Neural progenitor cell (in vitro differentiated cells): ENCODE measurements around the gene KIF26B. TPM values are rescaled to one million over a fixed set of nuclear protein-coding genes. Genes with fewer than 3 reads are reported as not detected.

Experiments used
- DNase-seq: peaks from one replicate; pipeline ENCODE4 v3.0.0-alpha.2; 2016; ENCODE audit warnings: low spot score
- H2AFZ ChIP-seq: fragments of 200-600 bp; sonication (generic); replicated peaks from 2 replicates; pipeline ENCODE4 v1.6.1; 2016; ENCODE audit warnings: antibody characterized with exemption
- H3F3A ChIP-seq: fragments of 200-600 bp; sonication (generic); 2 replicates; pipeline ENCODE4 v1.6.1; 2016; ENCODE audit warnings: antibody characterized with exemption, low read depth
- H3K27ac ChIP-seq: fragments of 200-600 bp; sonication (generic); 2 replicates; pipeline ENCODE4 v1.5.1; 2016; ENCODE audit warnings: mild to moderate bottlenecking
- H3K27me3 ChIP-seq: fragments of 200-600 bp; sonication (generic); 2 replicates; pipeline ENCODE4 v1.6.1; 2016; ENCODE audit warnings: mild to moderate bottlenecking, moderate library complexity
- H3K36me3 ChIP-seq: fragments of 200-600 bp; sonication (generic); 2 replicates; pipeline ENCODE4 v1.5.1; 2016
- H3K4me1 ChIP-seq: fragments of 200-600 bp; sonication (generic); 2 replicates; pipeline ENCODE4 v1.6.1; 2016; ENCODE audit warnings: mixed run types
- H3K4me2 ChIP-seq: fragments of 200-600 bp; sonication (generic); 2 replicates; pipeline ENCODE4 v1.6.1; 2016
- H3K4me3 ChIP-seq: fragments of 200-600 bp; sonication (generic); 2 replicates; pipeline ENCODE4 v1.5.1; 2016
- H3K79me2 ChIP-seq: fragments of 200-600 bp; sonication (generic); 2 replicates; pipeline ENCODE4 v1.6.1; 2016; ENCODE audit warnings: low read depth
- H3K9ac ChIP-seq: fragments of 200-600 bp; sonication (generic); 2 replicates; pipeline ENCODE4 v1.6.1; 2016
- H3K9me3 ChIP-seq: fragments of 200-600 bp; sonication (generic); 2 replicates; pipeline ENCODE4 v1.5.1; 2016; ENCODE audit warnings: low read depth
- H4K20me1 ChIP-seq: fragments of 200-600 bp; sonication (generic); 2 replicates; pipeline ENCODE4 v1.6.1; 2016; ENCODE audit warnings: low read depth
- H3K27ac Mint-ChIP-seq: 3 replicates; pipeline ENCODE4 v1.8.0; 2021; ENCODE audit warnings: mixed read lengths
- H3K27me3 Mint-ChIP-seq: 2 replicates; pipeline ENCODE4 v1.8.0; 2022; ENCODE audit warnings: low read depth, mild to moderate bottlenecking, inconsistent platforms, moderate library complexity, mixed read lengths; ENCODE audit not compliant: insufficient read depth
- H3K36me3 Mint-ChIP-seq: 3 replicates; pipeline ENCODE4 v1.8.0; 2021; ENCODE audit warnings: mixed read lengths
- H3K4me1 Mint-ChIP-seq: 3 replicates; pipeline ENCODE4 v1.8.0; 2021; ENCODE audit warnings: mixed read lengths
- H3K4me3 Mint-ChIP-seq: 3 replicates; pipeline ENCODE4 v1.8.0; 2021; ENCODE audit warnings: mild to moderate bottlenecking, moderate library complexity, mixed read lengths
- H3K9me3 Mint-ChIP-seq: 3 replicates; pipeline ENCODE4 v1.8.0; 2020; ENCODE audit warnings: mixed read lengths
- CTCF ChIP-seq: fragments of 200-600 bp; sonication (generic); IDR thresholded peaks from 2 replicates; pipeline ENCODE4 v1.5.1; 2017; ENCODE audit warnings: antibody characterized with exemption, mild to moderate bottlenecking
- EZH2 ChIP-seq: fragments of 200-600 bp; sonication (generic); IDR thresholded peaks from 2 replicates; pipeline ENCODE4 v1.6.1; 2017; ENCODE audit warnings: antibody characterized with exemption, mild to moderate bottlenecking, moderate library complexity
- EZH2phosphoT487 ChIP-seq: fragments of 200-600 bp; sonication (generic); IDR thresholded peaks from 2 replicates; pipeline ENCODE4 v1.6.1; 2017; ENCODE audit warnings: antibody characterized with exemption
- total RNA-seq: library from RNA; depleted of rRNA; stranded (reverse); fragments of >200 nt; gene quantifications from 2 replicates; pipeline ENCODE4 v1.2.3, GENCODE V29; 2015; ENCODE audit warnings: low replicate concordance

KIF26B gene
- total RNA-seq, 1 donor from 2014 or later, result 0.47 TPM

GRCh38 chr1:245702346-245702745 lies 547.6 kb downstream of the KIF26B start:
- Histone ChIP-seq H4K20me1 (no peaks in the 10 kb centered on the region), H3K9me3 (no peaks in the 10 kb centered on the region), H3F3A (no peaks in the 10 kb centered on the region), H3K36me3 (no peaks in the 10 kb centered on the region), H2AFZ (no peak overlapping the region), H3K4me1 (peaks cover 3% of the 10 kb centered on the region), H3K4me2 (no peak overlapping the region), H3K79me2 (no peaks in the 10 kb centered on the region), H3K27me3 (no peaks in the 10 kb centered on the region), H3K4me3 (no peak overlapping the region), H3K27ac (no peak overlapping the region), H3K9ac (no peak overlapping the region)
- no peak for TF ChIP-seq EZH2phosphoT487
- no peak for TF ChIP-seq CTCF
- no peak for TF ChIP-seq EZH2
- Mint-ChIP-seq H3K36me3 (peaks cover 11% of the 10 kb centered on the region), H3K4me3 (no peak overlapping the region), H3K4me1 (peaks cover under 1% of the 10 kb centered on the region), H3K9me3 (no peaks in the 10 kb centered on the region), H3K27ac (no peak overlapping the region), H3K27me3 (peaks cover 6% of the 10 kb centered on the region)
- no peak for DNase-seq

GRCh38 chr1:245704341-245704740 lies 549.6 kb downstream of the KIF26B start:
- H3K27me3 ChIP-seq, result no peaks in the 10 kb centered on the region
- H3K9me3 Mint-ChIP-seq, result no peaks in the 10 kb centered on the region
- no peak overlapping the region for H3K4me2 ChIP-seq
- peaks cover 10% of the 10 kb centered on the region for H3K4me1 ChIP-seq
- no peak overlapping the region for H2AFZ ChIP-seq
- H3K9ac ChIP-seq, result no peak overlapping the region
- H3K36me3 ChIP-seq, result no peaks in the 10 kb centered on the region
- H3K27ac ChIP-seq, result no peak overlapping the region
- H3K36me3 Mint-ChIP-seq, result peaks cover 9% of the 10 kb centered on the region
- no peak overlapping the region for H3K4me3 ChIP-seq
- H3K4me3 Mint-ChIP-seq, result no peak overlapping the region
- TF ChIP-seq EZH2, result no peak
- no peak for TF ChIP-seq CTCF
- no peak for TF ChIP-seq EZH2phosphoT487
- no peak for DNase-seq
- no peak overlapping the region for H3K27ac Mint-ChIP-seq
- no peaks in the 10 kb centered on the region for H3K9me3 ChIP-seq
- H3K79me2 ChIP-seq, result no peaks in the 10 kb centered on the region
- no peaks in the 10 kb centered on the region for H4K20me1 ChIP-seq
- peaks cover 3% of the 10 kb centered on the region for H3K4me1 Mint-ChIP-seq
- no peaks in the 10 kb centered on the region for H3F3A ChIP-seq
- H3K27me3 Mint-ChIP-seq, result peaks cover 12% of the 10 kb centered on the region

GRCh38 chr1:245704765-245705164 lies 550.0 kb downstream of the KIF26B start:
- Histone ChIP-seq H3K36me3 (no peaks in the 10 kb centered on the region), H2AFZ (no peak overlapping the region), H4K20me1 (no peaks in the 10 kb centered on the region), H3K9ac (no peak overlapping the region), H3F3A (no peaks in the 10 kb centered on the region), H3K79me2 (no peaks in the 10 kb centered on the region), H3K27me3 (no peaks in the 10 kb centered on the region), H3K27ac (no peak overlapping the region), H3K9me3 (no peaks in the 10 kb centered on the region), H3K4me2 (no peak overlapping the region), H3K4me3 (no peak overlapping the region), H3K4me1 (peaks cover 10% of the 10 kb centered on the region)
- Mint-ChIP-seq H3K27me3 (peaks cover 12% of the 10 kb centered on the region), H3K4me1 (peaks cover 3% of the 10 kb centered on the region), H3K9me3 (no peaks in the 10 kb centered on the region), H3K4me3 (no peak overlapping the region), H3K27ac (no peak overlapping the region), H3K36me3 (peaks cover 9% of the 10 kb centered on the region)
- DNase-seq, result no peak
- no peak for TF ChIP-seq EZH2phosphoT487
- TF ChIP-seq CTCF, result no peak
- no peak for TF ChIP-seq EZH2
